ENCODE data around the gene IFT122.

GRCh38 chr3:129448186-129448895 is 8.3 kb downstream of the IFT122 start:
- TF ChIP-seq CTCF (IDR thresholded peaks at IDR 0.05) (no peak), POLR2A (IDR thresholded peaks at IDR 0.05) (no peak), EP300 (IDR thresholded peaks at IDR 0.05) (no peak)

Measured in tibial nerve (tissue), 4 donors.